8988T (cell line): ENCODE data around the gene F2RL1.
A peak's percentile ranks its signal among the peaks of the same experiment; 100 is the strongest.
"Not testable (repeated sequence)": the region's sequence is repeated elsewhere in the genome, so short reads cannot be mapped to it uniquely, and the experiment has no call there.

Experiments
- DNase-seq: peaks from one replicate; pipeline ENCODE4 v3.0.0; 2011

The F2RL1 gene, protein sequence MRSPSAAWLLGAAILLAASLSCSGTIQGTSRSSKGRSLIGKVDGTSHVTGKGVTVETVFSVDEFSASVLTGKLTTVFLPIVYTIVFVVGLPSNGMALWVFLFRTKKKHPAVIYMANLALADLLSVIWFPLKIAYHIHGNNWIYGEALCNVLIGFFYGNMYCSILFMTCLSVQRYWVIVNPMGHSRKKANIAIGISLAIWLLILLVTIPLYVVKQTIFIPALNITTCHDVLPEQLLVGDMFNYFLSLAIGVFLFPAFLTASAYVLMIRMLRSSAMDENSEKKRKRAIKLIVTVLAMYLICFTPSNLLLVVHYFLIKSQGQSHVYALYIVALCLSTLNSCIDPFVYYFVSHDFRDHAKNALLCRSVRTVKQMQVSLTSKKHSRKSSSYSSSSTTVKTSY

DNA sequence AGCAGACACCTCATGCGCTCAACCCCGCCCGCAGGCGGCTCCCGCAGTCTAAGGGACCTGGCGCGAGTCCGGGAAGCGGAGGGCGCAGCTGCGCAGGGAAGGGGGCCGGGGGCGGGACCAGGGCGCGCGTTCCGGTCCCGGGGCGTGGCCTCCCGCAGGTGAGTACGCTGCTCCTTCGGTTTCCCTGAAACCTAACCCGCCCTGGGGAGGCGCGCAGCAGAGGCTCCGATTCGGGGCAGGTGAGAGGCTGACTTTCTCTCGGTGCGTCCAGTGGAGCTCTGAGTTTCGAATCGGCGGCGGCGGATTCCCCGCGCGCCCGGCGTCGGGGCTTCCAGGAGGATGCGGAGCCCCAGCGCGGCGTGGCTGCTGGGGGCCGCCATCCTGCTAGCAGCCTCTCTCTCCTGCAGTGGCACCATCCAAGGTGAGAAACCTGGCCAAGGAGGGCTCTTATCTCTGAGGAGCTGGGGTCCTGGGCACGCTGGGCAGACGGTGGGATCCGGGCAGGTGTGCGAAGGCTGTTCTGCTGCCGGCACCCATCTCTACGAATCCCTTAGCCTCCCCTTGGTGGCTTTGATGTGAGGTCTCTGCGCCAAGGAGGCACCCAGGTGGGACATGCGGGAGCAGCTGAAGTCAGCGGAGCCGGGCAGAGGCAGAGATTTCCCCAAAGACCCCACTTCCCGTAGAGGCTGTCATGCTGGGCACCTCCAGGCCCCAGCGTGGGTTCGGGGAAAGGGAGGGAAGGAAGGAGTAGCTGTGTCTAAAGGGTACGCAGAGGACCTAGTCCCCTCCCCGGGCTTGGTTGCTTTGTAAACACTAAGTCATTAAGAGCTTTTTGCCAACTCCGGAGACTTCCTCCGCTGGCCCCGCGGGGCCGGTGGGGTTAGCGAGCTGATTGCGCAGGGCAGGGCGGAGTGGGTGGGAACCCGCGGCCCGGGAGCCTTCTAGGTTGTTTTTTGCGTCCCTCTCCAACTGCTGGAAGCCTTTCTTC, at the start of gene F2RL1:
Gene F2RL1 (plus strand): TSS at position 187 of the 988 bp plus-strand sequence. CDS start 153 bp downstream, at position 340.
- DNase-seq: peak; percentile 83

DNA sequence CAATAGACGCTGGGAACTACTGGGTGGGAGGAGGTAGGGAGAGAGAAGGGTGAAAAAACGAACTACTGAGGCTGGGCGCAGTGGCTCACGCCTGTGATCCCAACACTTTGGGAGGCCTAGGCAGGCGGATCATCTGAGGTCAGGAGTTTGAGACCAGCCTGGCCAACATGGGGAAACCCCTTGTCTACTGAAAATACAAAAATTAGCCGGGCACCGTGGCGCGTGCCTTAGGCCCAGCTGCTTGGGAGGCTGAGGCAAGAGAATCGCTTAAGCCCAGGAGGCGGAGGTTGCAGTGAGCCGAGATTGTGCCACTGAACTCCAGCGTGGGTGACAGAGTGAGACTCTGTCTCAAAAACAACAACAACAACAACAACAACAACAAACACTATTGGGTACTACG, 47.8 kb upstream of the F2RL1 start:
- DNase-seq: not testable (repeated sequence)

DNA sequence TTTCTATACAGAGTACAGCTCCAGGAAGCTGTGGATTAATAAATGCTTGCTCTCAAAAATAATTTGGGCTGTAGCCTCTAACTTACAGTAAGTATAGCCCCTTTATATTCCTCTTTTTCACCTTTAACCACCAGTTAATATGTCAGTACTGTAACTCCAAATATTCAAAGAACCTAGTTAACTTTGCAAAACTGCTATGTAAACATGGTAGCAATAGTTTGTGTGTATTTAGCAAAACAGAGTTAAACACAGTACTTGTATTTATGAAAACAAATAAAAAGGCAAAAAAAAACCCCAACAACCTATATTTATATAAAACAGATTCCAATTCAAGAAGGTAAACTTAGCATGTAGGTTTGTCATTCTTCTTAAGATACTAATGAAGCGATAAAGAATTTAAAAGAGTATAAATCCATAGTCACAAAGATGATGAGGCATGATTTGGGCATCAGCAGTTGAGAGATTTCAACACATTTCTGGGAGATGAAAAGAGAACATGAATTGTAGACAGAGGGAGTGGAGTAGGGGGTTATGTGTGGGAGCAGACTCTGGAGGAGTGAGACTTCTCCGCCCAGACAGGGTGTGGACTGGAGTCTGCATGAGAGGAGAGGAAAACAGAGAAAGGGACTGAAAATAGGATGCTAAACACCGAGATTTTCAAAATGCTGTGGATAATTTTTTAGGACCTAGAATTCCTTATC, 47.0 kb upstream of the F2RL1 start:
- DNase-seq: no peak

DNA sequence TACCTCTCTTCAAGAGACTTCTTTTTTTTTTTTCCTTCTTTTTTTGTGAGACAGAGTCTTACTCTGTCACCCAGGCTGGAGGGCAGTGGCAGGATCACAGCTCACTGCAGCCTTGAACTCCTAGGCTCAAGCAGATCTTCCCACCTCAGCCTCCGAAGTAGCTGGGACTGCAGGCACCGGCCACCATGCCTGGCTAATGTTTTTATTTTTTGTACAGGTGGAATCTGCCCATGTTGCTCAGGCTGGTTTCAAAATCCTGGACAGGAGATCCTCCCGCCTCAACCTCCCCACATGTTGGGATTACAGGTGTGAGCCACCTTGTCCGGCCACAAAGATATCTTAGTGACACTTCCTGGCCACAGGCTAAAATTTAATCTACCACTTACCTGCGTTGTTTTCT, 42.9 kb upstream of the F2RL1 start:
- DNase-seq: no peak

DNA sequence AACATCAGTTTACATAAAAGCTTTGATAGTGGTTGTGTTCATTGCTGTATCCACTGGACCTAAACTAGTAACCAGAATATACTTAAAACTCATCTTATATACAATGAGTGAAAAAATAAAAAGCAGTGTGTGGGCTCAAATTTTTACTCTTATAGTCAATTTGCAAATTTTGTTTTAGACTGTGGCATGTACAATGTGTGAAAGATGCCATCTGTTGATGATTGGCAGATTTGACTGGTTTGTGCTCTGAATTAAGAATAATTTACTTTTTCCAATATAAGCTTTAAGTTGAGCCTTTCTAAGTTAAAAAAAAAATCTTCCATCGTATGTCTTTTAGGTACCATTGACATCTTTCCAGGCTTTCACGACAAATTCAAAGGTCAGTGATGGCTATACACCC, 42.4 kb upstream of the F2RL1 start:
- DNase-seq: no peak

DNA sequence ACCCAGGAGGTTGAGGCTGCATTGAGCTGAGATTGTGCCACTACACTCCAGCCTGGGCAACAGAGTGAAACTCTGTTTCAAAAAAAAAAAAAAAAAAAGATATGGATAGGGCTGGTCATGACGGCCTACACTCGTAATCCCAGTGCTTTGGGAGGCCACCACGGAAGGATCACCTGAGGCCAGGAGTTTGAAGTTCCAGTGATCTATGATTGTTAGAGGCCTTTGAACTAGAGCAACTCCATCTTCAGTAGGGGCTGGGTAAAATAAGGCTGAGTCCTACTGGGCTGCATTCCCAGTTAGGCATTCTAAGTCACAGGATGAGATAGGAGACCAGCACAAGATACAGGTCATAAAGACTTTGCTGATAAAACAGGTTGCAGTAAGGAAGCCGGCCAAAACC, 38.2 kb upstream of the F2RL1 start:
- not testable (repeated sequence) for DNase-seq

DNA sequence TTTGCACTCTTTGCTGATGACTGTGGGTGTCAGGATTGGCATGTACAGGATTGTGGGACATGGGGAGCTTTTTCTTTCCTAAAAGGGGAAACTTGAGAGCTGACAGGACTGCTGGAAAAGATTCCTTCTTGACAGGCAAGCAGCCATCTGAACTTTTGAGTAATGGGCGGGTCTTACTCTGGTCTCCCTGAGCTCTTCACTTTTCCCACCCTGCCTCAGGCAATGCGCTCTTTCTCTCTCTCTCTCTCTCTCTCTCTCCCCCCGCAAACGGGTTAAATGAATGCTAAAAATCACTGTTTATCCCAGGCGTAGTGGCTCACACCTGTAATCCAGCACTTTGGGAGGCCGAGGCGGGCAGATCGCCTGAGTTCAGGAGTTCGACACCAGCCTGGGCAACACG, 37.1 kb upstream of the F2RL1 start:
- no peak for DNase-seq

DNA sequence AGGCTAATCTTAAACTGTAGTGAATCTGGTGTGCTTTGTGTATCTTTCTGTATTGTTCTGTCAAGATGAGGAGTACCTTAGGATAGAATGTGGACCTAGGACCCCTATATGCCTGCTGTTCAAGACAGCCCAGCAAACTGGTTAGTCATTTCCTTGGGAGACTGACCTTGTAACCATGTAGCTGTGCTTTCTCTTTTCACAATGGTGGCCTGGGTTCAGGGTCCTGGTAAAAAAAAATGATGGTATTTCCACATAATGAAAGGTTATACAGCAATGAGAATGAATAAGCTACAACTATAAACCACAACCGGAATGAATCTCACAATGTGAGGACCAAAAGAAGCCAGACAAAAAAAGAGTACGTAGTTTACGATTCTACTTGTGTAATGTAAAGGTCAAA, 36.4 kb upstream of the F2RL1 start:
- no peak for DNase-seq

DNA sequence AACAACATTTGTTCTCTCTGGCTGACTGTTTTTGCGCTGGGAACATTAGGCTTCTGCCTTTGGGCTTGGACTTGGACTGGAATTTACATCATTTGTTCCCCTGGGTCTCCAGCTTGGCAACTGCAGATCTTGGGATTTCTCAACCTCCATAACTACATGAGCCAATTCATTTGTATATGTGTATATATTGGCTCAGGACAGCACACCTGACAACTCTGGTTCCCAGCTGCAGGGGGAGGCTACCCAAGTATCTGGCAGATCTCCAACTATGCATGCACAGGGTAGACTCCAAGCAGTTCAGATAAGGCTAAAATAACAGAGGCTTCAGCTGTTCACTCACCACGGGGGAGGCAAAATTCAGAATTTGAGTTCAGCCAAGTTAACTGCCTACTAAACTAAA, 31.6 kb upstream of the F2RL1 start:
- DNase-seq: no peak

DNA sequence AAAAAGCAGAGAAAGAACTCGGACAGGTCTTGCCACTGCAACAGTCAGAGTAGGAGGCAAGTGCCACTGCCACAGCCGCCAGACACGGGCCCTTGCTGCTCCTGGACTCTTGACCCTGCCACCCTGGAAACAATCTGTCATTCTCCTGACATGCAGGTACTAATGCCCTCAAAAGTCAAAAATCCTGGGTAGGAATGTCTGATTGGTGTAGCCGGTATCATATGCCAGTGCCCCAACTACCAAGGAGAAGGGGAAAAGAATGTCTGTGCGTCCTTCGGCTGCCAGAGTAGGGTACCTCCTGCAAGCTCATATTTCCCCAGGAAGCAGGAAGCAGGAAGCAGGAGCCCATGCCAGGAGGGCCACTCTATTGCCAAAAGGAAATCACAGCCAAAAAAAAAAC, 30.5 kb upstream of the F2RL1 start:
- DNase-seq: no peak

DNA sequence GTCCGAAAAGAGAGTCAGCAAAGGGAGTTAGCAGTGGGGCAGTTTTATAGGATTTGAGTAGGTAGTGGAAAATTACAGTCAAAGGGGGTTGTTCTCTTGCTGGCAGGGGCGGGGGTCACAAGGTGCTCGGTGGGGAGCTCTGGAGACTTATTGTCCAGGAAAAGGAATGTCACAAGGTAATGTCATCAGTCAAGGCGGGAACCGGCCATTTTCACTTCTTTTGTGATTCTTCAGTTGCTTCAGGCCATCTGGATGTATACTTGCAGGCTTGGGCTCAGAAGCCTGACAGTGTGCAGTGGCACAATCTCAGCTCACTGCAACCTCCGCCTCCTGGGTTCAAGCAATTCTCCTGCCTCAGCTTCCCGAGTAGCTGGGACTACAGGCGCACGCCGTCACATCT, 29.6 kb upstream of the F2RL1 start:
- DNase-seq: not testable (repeated sequence)

DNA sequence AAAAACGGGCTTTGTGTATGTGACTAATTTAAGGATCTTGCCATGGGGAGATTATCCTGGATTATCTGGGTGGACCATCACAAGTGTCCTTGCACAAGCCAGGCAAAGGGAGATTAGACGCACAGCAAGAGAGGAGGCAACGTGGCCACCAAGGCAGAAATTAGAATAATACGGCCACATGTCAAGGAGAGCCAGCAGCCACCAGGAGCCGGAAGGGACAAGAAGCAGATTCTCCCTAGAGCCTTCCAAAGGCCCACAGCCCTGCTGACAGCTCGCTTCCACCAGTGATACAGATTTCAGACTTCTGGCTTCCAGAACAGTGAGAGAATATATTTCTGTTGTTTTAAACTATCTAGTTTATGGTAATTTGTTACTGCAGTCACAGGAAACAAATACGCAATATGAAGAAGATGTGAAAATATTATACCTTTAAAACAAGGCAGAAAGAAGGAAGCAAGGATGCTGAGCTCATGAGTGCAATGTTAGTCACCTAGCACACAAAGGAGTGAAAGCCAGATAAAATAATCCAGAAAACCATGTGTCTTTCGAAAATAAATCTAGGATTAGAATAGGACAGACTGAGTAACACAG, 28.7 kb upstream of the F2RL1 start:
- DNase-seq: no peak

DNA sequence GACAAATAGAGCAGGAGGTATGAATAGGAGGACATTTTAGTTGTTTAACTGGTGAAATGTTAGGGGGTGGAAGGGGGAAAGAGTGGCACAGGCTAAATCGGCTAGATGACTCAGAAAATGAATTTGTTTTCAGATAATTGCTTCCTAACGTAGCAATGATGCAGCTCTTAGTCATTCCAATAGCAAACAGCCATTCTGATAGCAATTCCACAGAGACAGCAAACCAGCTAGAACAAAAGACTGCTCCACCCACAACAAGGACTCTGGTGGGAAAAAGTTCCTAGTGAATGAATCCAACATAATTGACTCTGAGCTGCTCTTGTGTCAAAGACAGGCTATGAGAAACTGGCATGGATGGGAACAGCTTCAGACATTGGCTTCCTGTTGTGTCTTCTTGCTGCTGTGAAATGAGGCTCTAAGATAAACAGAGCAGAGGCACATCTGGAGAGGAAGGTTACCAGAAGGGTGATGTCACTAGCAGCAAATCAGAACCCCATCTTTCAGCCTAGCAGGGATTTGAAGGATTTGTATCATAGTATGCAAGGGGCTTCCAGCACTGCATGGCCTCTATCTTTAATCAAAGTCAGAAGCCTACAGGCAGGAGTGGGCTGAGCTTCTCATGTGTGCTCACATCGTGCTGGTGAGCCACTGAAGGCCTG, 28.1 kb upstream of the F2RL1 start:
- peak; percentile 31 for DNase-seq

DNA sequence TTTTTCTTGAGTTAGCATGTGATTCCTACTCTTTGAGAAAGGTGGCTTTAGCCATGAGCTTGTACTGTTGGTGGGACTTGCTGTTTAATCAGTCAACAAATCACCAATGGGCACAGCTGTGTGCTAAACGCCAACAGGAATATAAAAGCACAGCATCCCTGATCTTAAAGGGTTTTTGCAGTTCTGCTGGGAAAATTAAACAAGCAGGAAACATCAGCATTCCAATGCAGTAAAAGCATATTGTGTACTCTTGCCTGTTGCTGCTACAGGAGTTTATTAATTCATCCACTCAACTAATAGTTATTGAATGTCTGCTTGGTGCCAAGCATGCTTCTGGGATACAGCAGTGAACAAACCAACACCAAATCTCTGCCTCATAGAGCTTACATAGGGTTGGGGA, 27.4 kb upstream of the F2RL1 start:
- DNase-seq: no peak

DNA sequence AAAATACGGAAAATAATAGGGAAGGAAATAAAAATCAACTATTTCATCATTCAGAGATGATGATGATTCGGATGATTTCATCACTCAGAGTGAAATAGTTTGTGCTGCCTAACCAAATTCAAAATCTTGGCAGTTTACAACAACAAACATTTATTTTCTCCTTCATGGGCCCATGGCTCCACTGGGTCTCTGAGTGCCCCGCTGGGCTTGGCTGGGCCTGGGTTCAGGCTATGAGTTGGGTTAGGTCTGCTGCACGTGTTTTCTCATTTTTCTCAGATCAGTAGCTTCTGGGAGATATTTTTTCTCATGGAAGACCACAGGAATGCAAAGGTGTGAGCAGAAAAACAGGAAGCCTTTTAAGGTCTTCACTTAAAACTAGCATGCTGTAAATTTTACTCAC, 24.0 kb upstream of the F2RL1 start:
- no peak for DNase-seq

DNA sequence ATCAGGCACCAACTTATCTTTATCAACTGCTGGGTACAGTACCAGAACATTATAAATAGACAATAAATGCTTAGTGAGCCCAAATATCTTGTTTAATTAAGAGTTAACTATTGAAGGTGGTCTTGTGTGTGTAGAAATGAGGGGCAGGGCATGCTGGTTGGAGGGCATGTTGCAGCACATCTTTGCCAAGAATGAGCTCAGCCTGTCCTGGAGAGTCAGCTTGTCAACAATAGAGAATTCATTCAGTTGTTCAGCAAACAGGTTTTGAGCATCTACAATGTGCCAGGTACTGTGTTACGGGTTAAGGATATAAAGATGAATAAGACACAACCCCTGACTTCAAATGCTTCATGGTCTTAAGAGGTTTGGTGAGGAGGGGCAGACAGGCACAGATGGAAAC, 19.2 kb upstream of the F2RL1 start:
- no peak for DNase-seq

DNA sequence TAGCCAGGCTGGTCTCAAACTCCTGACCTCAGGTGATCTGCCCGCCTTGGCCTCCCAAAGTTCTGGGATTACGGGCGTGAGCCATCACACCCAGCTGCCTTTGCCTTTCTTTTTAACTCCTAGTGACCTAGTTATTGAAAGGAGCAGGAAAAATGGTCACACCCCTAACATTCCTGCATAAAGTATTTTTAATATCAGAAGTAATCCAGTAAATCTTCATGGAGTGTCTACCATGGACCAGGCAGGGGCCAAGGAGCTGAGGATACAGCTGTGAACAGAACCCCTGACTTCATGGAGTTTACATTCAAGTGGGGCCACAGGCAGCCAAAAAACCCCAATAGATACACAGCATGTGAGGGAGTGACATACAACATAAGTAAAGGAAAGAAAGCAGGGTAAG, 18.3 kb upstream of the F2RL1 start:
- DNase-seq: no peak

DNA sequence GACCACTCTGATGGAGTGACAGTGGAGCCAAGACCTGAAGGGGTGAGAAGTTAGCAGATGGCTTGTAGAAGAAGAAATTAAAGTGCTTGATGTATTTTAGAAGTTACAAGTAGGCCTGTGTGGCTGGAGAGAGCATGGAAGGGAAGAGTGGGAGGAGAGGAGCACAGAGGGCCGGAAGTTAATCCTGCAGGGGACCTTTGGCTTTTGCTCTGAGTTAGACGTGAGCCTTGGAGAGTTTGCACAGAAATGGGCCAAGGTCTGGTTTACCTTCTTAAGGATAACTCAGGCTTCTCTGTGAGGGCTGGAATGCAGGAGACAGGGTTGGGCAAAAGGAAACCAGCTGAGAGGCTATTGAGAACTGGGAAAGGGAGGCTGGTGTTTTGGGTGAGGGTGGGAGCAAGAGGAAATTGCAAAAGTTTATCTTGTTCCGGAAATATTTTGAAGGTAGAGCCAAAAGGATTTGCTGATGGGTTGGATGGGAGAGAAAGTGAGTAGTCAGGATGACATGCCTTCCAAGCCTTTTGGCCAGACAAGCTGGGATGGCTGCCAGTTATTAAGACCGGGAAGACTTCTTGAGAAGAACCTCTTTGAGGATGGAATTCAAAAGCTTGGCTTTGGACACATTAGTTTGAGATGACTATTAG, 17.5 kb upstream of the F2RL1 start:
- DNase-seq: no peak

DNA sequence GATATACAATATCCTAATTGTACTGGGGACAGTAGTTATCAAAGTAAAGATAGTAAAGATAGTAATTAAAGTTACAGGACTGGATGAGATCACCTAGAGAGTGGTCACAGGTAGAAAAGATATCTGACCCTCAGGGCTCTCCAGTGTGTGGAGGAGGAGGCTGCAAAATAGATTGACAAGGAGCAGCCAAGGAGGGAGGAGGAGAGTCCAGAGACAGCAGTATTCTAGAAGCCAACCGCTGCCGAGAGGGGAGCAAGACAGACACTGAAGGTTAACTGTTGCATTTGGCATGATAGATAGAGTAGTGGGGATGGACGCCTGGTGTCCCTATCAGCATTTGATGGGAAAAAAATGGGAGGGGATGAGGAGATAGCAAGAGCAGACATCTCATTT, 17.0 kb upstream of the F2RL1 start:
- DNase-seq: no peak

DNA sequence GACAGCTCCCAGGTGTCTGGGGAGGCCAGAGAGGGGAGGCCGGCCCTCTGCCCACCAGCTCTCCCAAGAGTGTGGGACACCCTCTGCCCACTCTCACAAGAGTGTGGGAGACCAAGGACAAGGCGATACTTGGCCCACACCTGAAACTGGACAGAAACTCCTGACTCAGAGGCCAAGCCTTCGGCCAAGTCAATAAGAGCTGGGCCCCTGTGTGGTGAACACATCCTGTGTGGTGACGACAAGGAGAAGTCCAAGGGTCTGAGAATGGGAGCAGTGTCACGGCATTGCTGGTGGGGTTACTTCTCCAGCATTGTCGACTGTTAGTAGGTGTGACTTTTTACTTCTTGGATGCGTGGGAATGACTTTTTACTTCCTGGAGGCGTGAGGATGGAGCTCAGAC, 14.6 kb upstream of the F2RL1 start:
- no peak for DNase-seq

DNA sequence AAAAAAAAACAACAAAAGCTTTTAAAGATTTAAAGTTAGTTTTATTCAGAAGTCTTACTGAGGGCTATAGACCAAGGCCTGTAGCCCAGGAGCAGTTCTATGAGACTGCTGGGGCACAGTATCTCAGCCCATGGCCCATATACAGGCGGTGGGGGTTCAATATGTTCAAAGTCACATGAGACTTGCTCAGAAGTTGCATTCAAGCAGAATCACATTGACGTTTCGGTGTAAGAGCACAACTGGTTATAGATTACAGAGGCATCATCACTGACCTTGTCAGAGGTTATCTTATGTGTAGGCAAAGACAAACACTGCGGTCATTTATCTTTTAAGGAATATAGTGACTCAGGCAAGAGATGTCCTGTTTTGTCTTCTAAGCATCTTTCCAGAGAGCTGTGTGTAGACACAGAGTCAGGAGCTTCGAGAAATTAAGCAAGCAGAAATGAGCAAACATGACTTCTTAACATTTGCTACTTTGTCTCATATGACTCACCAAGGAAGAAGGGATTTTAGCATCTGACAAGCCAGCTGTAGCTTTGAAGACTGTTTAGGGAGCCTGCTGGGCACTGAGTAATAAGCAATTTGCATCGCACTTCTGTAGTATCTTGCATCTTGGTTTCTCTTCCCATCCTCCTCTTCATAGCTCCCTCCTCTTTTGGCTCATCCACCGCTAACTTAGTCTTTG, 12.9 kb upstream of the F2RL1 start:
- no peak for DNase-seq
